A673 (cell line): ENCODE measurements around the gene PELI1.

ENCODE experiments used
- EZH2 ChIP-seq: fragments of 200-600 bp; sonication (generic); IDR thresholded peaks from 2 replicates; pipeline ENCODE4 v1.6.1; 2017; ENCODE audit warnings: borderline replicate concordance, low read depth, mild to moderate bottlenecking, mixed read lengths, antibody characterized with exemption, low read length; ENCODE audit not compliant: poor library complexity, severe bottlenecking
- TF ChIP-seq, protein P1 (sequence below): fragments of 300-800, 200-600 bp; sonication (generic); conservative IDR thresholded peaks from 2 replicates; pipeline ENCODE4 v1.5.1; 2017; ENCODE audit warnings: low read depth, mild to moderate bottlenecking, antibody characterized with exemption, low read length, moderate library complexity, mixed read lengths

- TF ChIP-seq, protein P1, sequence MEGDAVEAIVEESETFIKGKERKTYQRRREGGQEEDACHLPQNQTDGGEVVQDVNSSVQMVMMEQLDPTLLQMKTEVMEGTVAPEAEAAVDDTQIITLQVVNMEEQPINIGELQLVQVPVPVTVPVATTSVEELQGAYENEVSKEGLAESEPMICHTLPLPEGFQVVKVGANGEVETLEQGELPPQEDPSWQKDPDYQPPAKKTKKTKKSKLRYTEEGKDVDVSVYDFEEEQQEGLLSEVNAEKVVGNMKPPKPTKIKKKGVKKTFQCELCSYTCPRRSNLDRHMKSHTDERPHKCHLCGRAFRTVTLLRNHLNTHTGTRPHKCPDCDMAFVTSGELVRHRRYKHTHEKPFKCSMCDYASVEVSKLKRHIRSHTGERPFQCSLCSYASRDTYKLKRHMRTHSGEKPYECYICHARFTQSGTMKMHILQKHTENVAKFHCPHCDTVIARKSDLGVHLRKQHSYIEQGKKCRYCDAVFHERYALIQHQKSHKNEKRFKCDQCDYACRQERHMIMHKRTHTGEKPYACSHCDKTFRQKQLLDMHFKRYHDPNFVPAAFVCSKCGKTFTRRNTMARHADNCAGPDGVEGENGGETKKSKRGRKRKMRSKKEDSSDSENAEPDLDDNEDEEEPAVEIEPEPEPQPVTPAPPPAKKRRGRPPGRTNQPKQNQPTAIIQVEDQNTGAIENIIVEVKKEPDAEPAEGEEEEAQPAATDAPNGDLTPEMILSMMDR, result no peak
- no peak for TF ChIP-seq EZH2
Measured at GRCh38 chr2:64062840-64063239, 81.4 kb downstream of the PELI1 start.
